GM13977 (cell line): Measurements from ENCODE around the gene NUP88.

Source experiments
- DNase-seq: peaks from one replicate; pipeline ENCODE4 v3.0.0; 2012; ENCODE audit warnings: low spot score
- CTCF ChIP-seq: IDR thresholded peaks from 2 replicates; pipeline ENCODE4 v1.5.1; 2012; ENCODE audit warnings: mild to moderate bottlenecking, control low read depth; ENCODE audit not compliant: insufficient read depth; ENCODE audit errors: extremely low read depth, missing control alignments
- in situ Hi-C: fragments of 300-500 bp; cut with MboI; formaldehyde crosslinking; loops from one replicate; pipeline ENCODE4 v1.12.0; 2022; ENCODE audit warnings: low sequenced_read_pairs, low pct_unique_long_range_greater_than_20kb, mixed read lengths, inconsistent platforms; ENCODE audit not compliant: unreplicated experiment

The NUP88 gene

GRCh38 chr17:5380491-5381135, 38.8 kb downstream of the NUP88 start:
- DNase-seq, result no peak
- TF ChIP-seq CTCF, result no peak
- in situ Hi-C loops, result no loop called here

- in situ Hi-C loops, result no loop called here
- no peak for DNase-seq
- no peak for TF ChIP-seq CTCF
Measured at GRCh38 chr17:5379351-5380107, 39.9 kb downstream of the NUP88 start.

- in situ Hi-C loops, result no loop called here
- no peak for TF ChIP-seq CTCF
- DNase-seq, result no peak
Measured at GRCh38 chr17:5378566-5379207, 40.8 kb downstream of the NUP88 start.

GRCh38 chr17:5373112-5373511, 46.4 kb downstream of the NUP88 start:
- in situ Hi-C loops, result no loop called here
- DNase-seq, result no peak
- TF ChIP-seq CTCF, result no peak

GRCh38 chr17:5370411-5370810, 49.1 kb downstream of the NUP88 start:
- no peak for TF ChIP-seq CTCF
- no peak for DNase-seq
- in situ Hi-C loops, result no loop called here

- in situ Hi-C loops, result no loop called here
- DNase-seq, result no peak
- no peak for TF ChIP-seq CTCF
Measured at GRCh38 chr17:5365831-5366230, 53.6 kb downstream of the NUP88 start.
